Activated CD8-positive, alpha-beta memory T cell treated with anti-CD3 and anti-CD28 coated beads for 36 hours (primary cell): Measurements from ENCODE around the gene SRP68. TPM values are rescaled to one million over a fixed set of nuclear protein-coding genes. Genes with fewer than 3 reads are reported as not detected.
"Not testable (repeated sequence)": the region's sequence is repeated elsewhere in the genome, so short reads cannot be mapped to it uniquely, and the experiment has no call there.

Experiments used
- CTCF ChIA-PET: fragments of 350-600 bp; sonication (Branson Sonifier 250); formaldehyde crosslinking; loops from one replicate; lab custom pipeline; 2021; ENCODE audit warnings: antibody characterized with exemption; lab: Charles Lee
- POLR2A ChIA-PET: fragments of 350-600 bp; sonication (Branson Sonifier 250); formaldehyde crosslinking; loops from one replicate; lab custom pipeline; 2021; ENCODE audit warnings: antibody characterized with exemption; lab: Charles Lee
- total RNA-seq, 2 experiments: library from RNA; stranded (reverse); gene quantifications; one replicate each; pipeline ENCODE4 v1.2.3, GENCODE V29; 2021

Gene SRP68
- total RNA-seq, 2 experiments from 2014 or later: 130 to 132 TPM

DNA sequence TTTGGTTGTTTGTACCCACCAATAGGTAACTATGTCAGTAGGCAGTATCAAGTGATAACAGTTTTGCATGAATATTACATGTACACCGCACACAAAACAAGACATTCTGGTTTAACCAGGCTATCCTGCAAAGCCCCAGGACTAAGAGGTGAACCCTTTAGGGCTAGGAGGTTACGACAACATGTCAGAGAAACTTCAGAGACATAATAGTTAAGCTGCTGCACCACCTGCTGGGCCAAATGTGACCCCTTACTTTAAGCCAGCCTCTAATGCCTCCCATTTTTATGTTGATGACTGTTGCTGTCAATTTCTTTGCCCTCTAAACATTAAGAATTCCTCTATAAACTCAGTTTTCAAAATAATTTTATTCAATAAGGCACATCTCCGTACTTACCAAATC, 15.4 kb downstream of the SRP68 start:
- CTCF ChIA-PET: interaction anchor here (0.6 to 1.1 kb wide), 2 partner anchors 60 to 72 kb away, joined by 3 to 4 read pairs; no protein-coding TSS in a partner anchor
- POLR2A ChIA-PET: interaction anchor here (1.6 kb wide), 1 partner anchor 10 kb away, joined by 3 read pairs; no protein-coding TSS in a partner anchor

DNA sequence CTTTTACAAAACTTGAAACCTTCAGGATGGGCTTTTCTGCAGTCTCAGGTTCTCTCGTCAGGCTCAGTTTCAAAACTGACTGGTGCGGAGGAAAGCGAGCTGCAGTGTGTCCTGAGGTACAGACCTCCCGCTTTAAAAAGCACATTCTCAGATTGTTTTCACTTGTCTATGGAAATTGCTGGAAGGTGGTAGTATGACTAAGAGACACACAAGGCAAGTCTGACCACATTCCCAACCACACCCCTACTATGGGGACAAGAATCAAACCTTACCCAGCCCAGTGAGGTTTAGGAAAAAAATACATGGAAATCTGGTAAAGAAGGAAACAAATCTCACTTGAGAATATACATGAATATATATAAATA, 18.2 kb downstream of the SRP68 start:
- ChIA-PET CTCF (interaction anchor here (0.7 to 1.5 kb wide), 3 partner anchors 25 to 226 kb away, joined by 3 read pairs; no protein-coding TSS in a partner anchor), POLR2A (no interaction called here)

DNA sequence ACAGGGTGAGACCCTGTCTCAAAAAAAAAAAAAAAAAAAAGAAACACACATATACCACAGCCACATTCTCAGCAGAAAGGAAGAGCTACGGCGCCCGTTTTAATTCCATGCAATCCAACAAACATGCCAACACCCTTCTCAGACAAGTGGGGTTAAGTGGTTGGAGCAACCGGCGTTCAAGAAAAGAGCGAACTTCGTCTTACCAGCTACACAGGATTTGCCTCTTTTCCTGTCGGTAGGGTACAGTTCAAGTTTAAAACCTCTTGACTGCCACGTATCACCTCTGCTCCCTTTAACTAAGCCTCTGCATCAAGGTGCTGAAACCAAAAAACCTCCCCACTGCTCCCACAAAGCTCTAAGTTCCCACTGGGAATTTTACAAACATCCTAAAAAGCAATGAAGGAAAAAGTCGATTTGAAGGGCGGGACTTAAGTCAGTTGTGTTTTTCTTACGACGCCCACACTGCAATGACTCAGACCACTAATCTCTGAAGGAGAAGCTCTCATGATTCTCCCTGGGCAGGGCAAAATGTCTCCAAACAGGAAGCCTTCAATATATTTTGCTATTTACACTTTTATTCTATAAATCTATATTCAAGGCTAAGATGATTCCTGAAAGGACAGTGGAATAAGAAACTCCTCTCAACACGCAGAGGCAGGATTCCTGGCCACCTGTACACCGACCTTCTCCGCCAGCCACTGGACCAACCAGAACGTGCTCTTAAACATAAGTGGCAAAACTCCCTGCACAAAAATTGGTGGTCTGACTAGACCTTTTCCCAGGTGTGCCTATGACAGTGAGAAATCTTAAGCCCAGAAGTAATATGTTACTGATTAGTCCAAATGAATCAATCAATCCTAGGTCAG, 18.8 kb downstream of the SRP68 start:
- ChIA-PET CTCF (interaction anchor here (0.7 to 1.5 kb wide), 6 partner anchors 24 to 250 kb away, joined by 3 to 5 read pairs (median 3); no protein-coding TSS in a partner anchor), POLR2A (no interaction called here)

DNA sequence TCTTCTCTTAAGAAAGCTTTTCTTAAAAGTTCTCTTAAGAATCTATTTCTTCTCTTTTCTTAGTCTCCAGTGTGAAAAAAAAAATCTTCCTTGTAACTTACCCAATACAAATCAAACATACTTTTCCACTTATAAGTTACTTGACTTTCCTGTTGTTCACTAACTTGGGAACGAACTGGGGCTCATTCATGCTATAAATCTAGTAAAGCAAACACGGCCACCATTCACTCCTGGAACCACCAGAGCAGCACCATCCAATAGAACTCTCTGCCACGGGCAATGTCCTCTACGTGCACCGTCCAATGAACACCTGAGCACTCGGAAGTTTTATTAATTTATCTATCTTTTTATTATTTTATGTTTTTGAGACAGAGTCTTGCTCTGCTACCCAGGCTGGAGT, 20.8 kb downstream of the SRP68 start:
- ChIA-PET CTCF (interaction anchor here (0.6 to 0.8 kb wide), 2 partner anchors 38 to 191 kb away, joined by 3 read pairs; no protein-coding TSS in a partner anchor), POLR2A (no interaction called here)

DNA sequence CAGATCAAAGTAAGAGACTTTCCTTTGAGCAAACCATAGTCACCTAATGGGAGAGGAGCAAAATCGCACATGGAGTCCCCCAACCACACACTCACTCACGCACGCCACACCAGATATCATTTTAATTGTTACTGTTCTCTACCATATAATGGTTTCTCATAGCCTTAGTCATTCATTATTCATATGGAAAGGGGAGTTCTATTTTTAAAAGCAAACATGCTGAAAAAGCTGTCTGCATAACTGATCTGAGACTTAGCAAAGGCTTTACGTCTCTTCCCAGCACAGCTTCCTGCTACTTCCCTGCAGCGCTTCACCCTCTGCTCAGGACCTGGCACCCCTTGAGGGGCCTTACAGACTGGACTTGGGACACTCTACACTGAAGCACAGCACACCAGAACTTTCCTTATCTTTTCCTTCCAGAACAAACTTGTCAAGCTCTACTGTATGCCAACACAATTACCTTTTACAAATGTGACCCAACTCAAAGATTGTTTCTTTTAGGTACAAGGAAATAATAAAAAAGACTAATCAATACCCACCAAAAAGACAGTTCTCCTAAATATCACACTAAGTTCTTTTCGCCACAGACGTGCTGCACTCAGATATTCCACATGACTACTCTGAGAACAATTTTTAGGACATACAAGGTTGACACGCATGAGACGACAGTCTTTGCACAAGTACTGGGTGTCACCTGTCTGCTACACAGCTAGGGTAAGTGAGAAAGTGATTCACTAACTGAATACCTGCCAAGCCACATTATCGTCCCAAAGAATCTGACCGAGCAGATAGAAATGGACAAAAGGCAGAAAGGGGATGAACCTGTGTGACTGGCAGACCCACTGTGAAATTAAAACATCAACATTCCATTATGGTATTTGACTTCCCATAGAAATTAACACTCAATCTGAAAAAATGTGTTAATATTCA, 21.5 kb downstream of the SRP68 start:
- CTCF ChIA-PET: interaction anchor here (0.8 kb wide), 1 partner anchor 37 kb away, joined by 3 read pairs; no protein-coding TSS in a partner anchor
- POLR2A ChIA-PET: no interaction called here

DNA sequence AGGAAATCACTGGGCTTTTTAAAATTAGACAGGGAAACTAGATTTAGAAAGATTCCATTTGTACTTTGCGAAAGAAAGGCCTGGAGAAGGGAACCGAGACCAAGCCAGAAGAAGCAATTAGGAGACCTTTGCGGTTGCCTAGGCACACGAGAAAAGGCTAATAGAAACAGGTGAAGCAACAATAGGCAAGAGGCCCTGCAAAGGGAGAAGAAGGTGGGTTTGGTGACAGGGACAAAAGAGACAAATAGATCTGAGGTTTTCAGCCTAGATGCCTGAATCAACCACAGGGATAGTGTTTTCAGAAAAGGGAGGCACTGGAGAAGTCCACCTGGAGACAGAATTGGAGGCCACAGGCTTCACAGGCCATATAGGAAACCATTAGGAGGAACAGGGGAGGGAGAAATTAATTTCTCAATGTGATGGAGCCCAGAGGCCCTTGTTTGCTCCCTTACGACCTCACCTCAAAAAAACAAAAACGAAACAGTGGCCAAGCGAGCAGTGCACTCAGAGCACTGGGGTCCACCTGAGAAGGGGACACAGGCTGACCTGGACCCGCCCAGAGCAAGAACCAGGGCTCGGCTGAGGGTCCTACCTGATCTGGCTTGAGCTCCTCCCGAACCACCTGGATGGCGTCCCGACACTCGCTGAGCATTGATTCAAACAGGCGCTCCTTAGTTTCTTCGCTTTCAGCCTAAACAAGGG, 22.3 kb downstream of the SRP68 start:
- ChIA-PET POLR2A (no interaction called here), CTCF (interaction anchor here (0.6 kb wide), 1 partner anchor 60 kb away, joined by 7 read pairs; no protein-coding TSS in a partner anchor)

DNA sequence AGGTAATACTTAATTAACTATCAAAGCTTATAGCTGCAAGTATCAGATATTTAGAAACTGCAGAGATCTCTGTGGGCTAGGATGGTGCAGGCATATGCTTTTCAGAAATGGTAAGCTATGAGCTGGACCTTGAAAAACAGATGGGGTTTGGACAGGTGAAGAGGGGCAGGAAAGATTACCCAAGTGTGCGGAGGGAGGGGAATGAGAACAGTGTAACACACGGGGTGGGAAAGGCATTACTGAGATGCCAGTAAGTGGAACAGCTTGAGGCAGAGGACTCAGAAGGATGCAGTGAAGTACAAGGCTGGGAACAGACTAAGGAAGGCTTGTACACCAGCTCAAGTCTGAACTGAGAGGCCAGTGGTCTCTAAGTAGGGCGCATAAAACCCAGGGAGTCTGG, 23.1 kb downstream of the SRP68 start:
- POLR2A ChIA-PET: no interaction called here
- CTCF ChIA-PET: interaction anchor here (0.5 to 0.6 kb wide), 2 partner anchors 60 to 161 kb away, joined by 4 to 7 read pairs; no protein-coding TSS in a partner anchor

DNA sequence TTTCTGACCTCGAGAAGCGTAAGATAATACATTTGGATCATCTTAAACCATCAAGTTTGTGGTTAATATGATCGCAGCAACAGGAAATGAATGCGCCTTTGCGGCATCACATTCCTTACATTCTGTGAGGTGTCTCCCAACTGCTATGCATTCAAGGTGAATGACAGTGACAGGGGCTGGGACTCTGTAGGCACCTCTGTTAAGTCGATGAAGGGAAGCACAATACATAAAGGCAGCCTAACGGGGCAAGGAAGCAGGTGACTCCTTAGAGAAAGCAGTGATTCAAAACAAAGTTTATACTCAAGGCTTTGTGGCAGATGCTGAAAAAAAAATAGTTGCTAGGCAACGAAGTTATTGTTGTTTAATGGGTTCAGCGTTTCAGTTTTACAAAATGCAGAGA, 23.6 kb downstream of the SRP68 start:
- ChIA-PET CTCF (no interaction called here), POLR2A (no interaction called here)

DNA sequence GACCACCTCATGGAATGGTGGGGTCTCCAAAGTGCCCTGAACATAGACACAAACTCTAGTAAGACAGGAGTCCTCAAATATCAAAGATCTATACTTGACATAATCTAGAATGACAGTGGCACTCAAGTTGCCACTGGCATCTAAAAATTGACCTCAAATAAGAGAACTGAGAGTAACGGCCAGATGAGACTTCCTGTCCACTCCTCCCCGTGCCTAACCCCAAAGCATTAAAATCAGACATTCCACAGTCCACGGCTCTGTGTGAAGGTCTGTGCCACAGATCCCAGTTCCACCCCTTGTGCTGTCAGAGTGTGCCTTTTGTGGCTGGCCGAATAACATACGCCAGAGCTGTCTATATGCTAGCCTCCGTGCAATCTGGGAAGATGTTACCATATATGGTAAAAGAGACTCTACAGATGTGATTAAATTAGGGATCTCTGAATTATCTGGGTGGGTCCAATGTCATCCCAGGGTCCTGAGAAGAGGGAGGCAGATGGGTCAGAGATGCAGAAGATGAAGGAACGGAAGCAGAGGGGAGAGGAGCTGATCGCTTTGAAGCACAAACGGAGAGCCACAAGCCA, 24.2 kb downstream of the SRP68 start:
- POLR2A ChIA-PET: no interaction called here
- CTCF ChIA-PET: no interaction called here

DNA sequence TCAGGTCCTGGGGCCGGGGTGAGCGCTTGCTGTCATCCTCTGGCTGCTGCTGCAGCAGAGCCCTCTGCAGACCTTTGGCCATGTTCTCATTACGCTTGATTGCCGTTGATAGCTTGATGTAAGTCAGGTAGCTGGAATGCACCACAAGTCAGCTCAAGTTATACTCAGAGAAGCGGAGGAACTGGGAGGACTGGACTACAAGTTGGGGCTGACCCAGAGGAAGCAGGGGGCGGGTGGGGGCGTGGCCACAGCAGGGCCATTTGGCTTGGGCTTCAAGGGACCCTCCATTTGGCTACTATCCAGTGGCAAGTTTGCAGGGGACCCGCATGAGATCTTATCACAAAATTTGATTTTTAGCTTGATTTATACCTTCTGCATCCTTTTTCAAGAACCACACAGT, 26.3 kb downstream of the SRP68 start:
- ChIA-PET POLR2A (no interaction called here), CTCF (interaction anchor here (0.6 to 1.7 kb wide), 2 partner anchors 19 to 45 kb away, joined by 6 to 10 read pairs; partner anchors contain the start of gene CDK3)

DNA sequence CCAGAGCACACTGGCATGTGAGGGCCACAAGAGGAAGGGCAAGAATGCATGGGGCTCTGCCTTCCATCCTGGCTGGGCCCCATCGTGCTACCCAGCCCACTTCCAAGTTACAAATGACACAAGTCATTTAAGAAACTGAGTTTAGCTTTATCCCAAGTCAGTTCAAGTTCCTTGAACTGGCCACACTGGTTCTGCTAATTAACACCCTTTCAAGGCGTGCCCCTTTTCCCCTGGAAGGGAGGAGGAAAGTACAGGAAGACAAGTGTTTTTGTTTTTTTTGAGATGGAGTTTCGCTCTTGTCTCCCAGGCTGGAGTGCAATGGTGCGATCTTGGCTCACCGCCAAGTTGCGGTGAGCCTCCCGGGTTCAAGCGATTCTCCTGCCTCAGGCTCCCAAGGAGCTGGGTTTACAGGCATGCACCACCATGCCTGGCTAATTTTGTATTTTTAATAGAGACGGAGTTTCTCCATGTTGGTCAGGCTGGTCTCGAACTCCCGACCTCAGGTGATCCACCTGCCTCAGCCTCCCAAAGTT, 27.8 kb downstream of the SRP68 start:
- CTCF ChIA-PET: not testable (repeated sequence)
- POLR2A ChIA-PET: interaction anchor here (0.5 kb wide), 1 partner anchor 249 kb away, joined by 6 read pairs; no protein-coding TSS in a partner anchor

DNA sequence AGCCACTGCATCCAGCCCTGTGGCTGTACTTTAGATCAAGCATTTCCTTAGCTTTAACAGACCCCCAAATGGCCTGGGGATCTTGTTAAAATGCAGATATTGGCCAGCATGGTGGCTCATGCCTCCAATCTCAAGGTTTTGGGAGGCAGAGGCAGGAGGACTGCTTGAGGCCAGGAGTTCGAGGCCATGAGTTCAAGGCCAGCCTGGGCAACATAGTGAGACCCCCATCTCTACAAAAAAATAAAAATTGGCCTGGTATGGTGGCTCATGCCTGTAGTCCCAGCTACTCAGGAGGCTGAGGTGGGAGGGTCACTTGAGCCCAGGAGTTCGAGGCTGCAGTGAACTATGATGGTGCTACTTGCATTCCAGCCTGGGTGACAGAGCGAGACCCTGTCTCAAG, 29.4 kb downstream of the SRP68 start:
- POLR2A ChIA-PET: not testable (repeated sequence)
- CTCF ChIA-PET: interaction anchor here (0.5 kb wide), 1 partner anchor 82 kb away, joined by 3 read pairs; no protein-coding TSS in a partner anchor

DNA sequence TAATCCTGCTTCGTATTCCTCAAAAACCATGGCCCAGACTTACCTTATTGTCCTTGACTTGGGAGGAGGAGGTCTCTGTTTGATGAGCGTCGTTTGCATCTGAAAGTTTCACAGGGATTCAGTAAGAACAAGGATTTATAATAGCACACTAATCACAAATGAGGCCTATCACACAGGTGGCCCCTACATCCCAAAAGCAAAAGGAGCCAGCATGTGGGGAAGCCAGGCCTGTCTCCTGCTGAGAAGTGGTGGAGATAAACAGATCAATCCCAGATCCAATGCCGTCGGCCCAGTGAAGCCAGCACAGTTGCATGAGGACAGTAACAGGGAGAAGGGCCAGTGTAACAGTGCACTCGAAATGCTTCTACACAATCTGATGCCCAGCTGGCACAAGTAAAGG, 31.9 kb downstream of the SRP68 start:
- ChIA-PET POLR2A (no interaction called here), CTCF (interaction anchor here (2.1 kb wide), 1 partner anchor 26 kb away, joined by 5 read pairs; no protein-coding TSS in a partner anchor)

DNA sequence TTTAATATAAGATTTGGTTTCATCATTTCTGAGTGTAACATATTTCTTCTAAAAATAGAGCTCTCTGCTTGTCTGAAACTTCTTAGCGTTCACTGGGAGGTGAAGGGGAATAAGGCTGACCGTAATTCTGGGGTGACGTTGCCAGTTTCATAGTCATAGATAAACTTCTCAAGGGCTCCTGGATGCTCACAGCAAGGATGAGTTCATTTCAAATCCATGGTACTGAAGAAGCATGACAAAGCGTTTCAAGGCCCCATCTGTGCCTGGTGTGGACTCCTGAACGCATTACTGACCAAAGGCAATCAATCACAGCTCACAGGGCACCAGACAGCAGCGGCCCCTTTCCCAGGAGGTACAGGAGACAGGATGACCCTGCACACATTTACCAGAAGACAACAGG, 33.2 kb downstream of the SRP68 start:
- ChIA-PET POLR2A (no interaction called here), CTCF (interaction anchor here (0.6 kb wide), 1 partner anchor 59 kb away, joined by 3 read pairs; no protein-coding TSS in a partner anchor)

DNA sequence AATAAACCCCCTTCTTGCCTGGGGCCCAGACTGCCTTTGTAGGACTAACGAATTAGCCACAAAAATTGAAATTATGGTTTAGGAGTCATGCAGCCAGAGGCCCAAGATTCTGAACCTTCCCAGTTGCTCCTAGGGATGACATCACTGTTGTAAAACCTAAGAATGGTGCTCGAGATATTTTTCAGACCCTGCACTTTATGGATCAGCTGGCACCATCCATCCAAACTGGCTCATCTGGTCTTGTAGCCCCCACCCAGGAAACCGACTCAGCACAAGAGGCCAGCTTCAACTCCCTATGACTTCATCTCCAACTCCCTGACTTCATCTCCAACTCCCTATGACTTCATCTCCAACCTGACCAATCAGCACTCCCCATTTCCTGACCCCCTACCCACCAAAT, 34.3 kb downstream of the SRP68 start:
- POLR2A ChIA-PET: no interaction called here
- CTCF ChIA-PET: no interaction called here

DNA sequence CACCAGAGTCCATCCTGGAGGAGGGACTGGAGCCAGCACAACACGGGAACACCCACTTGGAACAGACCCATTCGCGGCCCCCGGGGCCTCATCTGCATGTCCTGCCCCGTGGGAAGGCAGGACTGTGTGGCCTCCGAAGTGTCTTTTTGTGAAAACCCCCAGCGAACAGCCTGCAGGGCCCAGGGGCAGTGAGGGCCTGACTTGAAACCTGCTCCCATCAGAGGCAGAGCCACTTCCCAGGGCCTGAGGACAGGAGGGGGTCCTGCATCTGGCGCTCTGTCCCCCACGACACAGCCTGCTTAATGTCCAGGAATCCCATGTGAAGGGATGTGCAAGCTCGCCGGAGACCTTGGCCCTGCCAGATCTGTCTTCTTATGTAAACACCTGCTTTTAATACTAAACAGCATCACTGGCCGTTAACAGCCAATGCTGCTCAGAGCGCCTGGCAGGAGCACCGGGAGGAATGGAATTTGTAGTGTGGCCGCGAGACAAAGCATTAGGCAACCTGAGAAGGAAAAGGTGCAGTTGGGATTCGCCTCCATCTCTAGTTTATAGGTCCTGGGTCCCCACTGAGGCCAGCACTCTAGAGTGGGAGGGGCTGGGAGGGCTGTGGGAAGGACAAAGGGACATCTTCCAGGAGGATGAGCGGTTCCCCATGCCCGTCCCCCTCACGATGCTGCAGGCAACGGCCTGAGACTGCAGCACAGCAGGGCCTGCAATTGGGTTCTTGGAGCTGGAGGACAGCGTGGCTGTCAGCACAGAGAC, 35.6 kb downstream of the SRP68 start:
- POLR2A ChIA-PET: interaction anchor here (0.8 kb wide), 1 partner anchor 67 kb away, joined by 4 read pairs; the partner anchor contains the start of gene EXOC7
- CTCF ChIA-PET: no interaction called here
